H1 (cell line): ENCODE data around the gene PPP1R12B. TPM values are rescaled to one million over a fixed set of nuclear protein-coding genes. Genes with fewer than 3 reads are reported as not detected.

Source experiments
- BACH1 ChIP-seq: IDR thresholded peaks from 2 replicates; pipeline ENCODE4 v1.6.1; 2012; ENCODE audit warnings: low read length, improper control_type of control experiment
- POLR2AphosphoS5 ChIP-seq: IDR thresholded peaks from 2 replicates; pipeline ENCODE4 v1.6.1; 2011; ENCODE audit warnings: low read depth, low read length
- polyA plus RNA-seq, 7 experiments: library from polyadenylated mRNA; depleted of rRNA in 3 of 7; stranded (reverse) in 5 of 7; unstranded in 2 of 7; fragments of >200 nt in 5 of 7; fragments of 200-250 nt in 2 of 7; gene quantifications; 1 replicate in 5 of 7; 2 replicates in 1 of 7; 4 replicates in 1 of 7; pipeline versions ENCODE4 v1.2.1 to v1.2.3, GENCODE V29; 2011 to 2013; ENCODE audit warnings: missing spikeins in 2 of 7, mixed read lengths in 2 of 7
- total RNA-seq: library from RNA; stranded (reverse); fragmentation: NEBNext Ultra II Directional; extraction: Animal tissue kit (Norgen Biotek cat#: 25700); gene quantifications from 2 replicates; pipeline ENCODE4 v1.2.1, GENCODE V29; 2021
- TF ChIP-seq, protein P1 (sequence below): IDR thresholded peaks from 2 replicates; pipeline ENCODE4 v1.6.1; 2012; ENCODE audit warnings: inconsistent platforms

Gene PPP1R12B
- total and polyA plus RNA-seq, 2 of the 8 experiments (the other 6 are each of a cell fraction or from before 2014, with no cell fraction given) = 7.9 to 18.7 TPM

DNA sequence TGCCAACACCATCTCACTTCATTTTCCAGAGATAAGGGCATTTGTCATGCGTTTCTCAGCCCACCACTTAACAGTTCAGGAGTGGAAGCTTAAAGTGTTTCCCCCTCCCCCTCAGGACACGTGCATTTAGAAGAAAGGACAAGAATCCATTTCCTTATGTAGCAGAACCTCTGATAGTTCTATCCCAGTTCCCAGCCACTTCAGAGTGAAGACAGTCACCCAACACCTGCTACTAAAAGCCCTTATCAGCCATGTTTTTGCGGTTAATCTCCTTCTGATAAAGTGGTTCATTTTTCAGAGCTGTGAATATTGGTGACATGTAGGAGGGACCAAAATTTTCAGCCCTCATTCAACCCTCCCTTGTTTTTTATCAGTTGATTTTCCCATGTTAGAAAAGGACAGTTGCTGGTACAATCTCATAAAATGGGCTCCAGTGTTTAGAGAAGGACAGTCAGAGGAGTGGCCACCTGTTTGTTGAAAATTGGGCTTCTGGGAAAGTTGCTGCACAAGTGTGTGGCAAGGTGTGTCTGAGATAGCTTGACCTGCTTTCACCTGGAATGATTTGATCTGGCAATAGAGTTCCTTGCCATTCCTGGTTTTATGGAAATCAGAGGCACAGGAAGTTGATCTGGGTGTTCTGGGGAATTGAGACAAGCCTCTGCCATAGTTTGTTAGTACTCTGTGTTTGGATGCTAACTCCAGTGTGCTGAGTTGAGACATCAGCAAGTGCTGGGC is 114.0 kb downstream of the PPP1R12B start (continued):
- TF ChIP-seq, protein P1, sequence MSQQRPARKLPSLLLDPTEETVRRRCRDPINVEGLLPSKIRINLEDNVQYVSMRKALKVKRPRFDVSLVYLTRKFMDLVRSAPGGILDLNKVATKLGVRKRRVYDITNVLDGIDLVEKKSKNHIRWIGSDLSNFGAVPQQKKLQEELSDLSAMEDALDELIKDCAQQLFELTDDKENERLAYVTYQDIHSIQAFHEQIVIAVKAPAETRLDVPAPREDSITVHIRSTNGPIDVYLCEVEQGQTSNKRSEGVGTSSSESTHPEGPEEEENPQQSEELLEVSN = no peak
- no peak for TF ChIP-seq POLR2AphosphoS5
- no peak for TF ChIP-seq BACH1
- TF ChIP-seq, all 59 proteins: peak for 0
